Activated naive CD4-positive, alpha-beta T cell treated with anti-CD3 and anti-CD28 coated beads, Interleukin-2, amount 50 U/mL, for 16 hours (primary cell): ENCODE data around the gene KLHDC8A.
"Not testable (repeated sequence)": the region's sequence is repeated elsewhere in the genome, so short reads cannot be mapped to it uniquely, and the experiment has no call there.

ENCODE experiments used
- DNase-seq: peaks from one replicate; pipeline ENCODE4 v3.0.0-alpha.2; 2020

KLHDC8A gene

GRCh38 chr1:205317311-205317917, 39.3 kb downstream of the KLHDC8A start:
- DNase-seq, result no peak

- no peak for DNase-seq
Measured at GRCh38 chr1:205316161-205316566, 40.6 kb downstream of the KLHDC8A start.

- no peak for DNase-seq
Measured at GRCh38 chr1:205315008-205315618, 41.6 kb downstream of the KLHDC8A start.

- peak; percentile 32 for DNase-seq
Measured at GRCh38 chr1:205313563-205314308, 43.0 kb downstream of the KLHDC8A start.

GRCh38 chr1:205312866-205313562, 43.7 kb downstream of the KLHDC8A start:
- DNase-seq, result peak; percentile 30

GRCh38 chr1:205310976-205311704, 45.6 kb downstream of the KLHDC8A start:
- DNase-seq, result no peak

- DNase-seq, result no peak
Measured at GRCh38 chr1:205309741-205310140, 47.0 kb downstream of the KLHDC8A start.

- no peak for DNase-seq
Measured at GRCh38 chr1:205306929-205307566, 49.7 kb downstream of the KLHDC8A start.

GRCh38 chr1:205304695-205305070, 52.0 kb downstream of the KLHDC8A start:
- DNase-seq, result no peak

- no peak for DNase-seq
Measured at GRCh38 chr1:205304046-205304694, 52.6 kb downstream of the KLHDC8A start.

- DNase-seq, result no peak
Measured at GRCh38 chr1:205303247-205303888, 53.4 kb downstream of the KLHDC8A start.

- DNase-seq, result no peak
Measured at GRCh38 chr1:205301842-205302588, 54.7 kb downstream of the KLHDC8A start.

- DNase-seq, result no peak
Measured at GRCh38 chr1:205301205-205301821, 55.4 kb downstream of the KLHDC8A start.

GRCh38 chr1:205300149-205300548, 56.6 kb downstream of the KLHDC8A start:
- DNase-seq, result no peak

- DNase-seq, result no peak
Measured at GRCh38 chr1:205298191-205298994, 58.3 kb downstream of the KLHDC8A start.

GRCh38 chr1:205297546-205298177, 59.1 kb downstream of the KLHDC8A start:
- DNase-seq, result not testable (repeated sequence)

- no peak for DNase-seq
Measured at GRCh38 chr1:205296154-205296553, 60.6 kb downstream of the KLHDC8A start.

- no peak for DNase-seq
Measured at GRCh38 chr1:205294934-205295333, 61.8 kb downstream of the KLHDC8A start.
